T1000 (cell line): ENCODE measurements around the gene PIK3CB.
"Not testable (repeated sequence)": the region's sequence is repeated elsewhere in the genome, so short reads cannot be mapped to it uniquely, and the experiment has no call there.

Experiments
- DNase-seq: peaks from one replicate; lab custom pipeline; 2025; ENCODE audit warnings: mixed read lengths; lab: John Stamatoyannopoulos, UW

Gene PIK3CB

DNA sequence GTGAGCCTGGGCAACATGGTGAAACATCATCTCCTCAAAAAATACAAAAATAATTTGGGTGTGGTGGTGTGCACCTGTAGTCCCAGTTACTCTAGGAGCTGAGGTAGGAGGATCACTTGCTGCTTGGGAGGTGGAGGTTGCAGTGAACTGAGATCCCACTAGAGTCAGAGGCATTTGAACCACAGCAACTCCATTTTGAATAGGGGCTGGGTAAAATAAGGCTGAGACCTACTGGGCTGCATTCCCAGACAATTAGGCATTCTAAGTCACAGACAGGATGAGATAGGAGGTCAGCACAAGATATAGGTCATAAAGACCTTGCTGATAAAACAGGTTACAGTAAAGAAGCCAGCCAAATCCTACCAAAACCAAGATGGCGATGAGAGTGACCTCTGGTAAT is 12.1 kb upstream of the PIK3CB start:
- DNase-seq: not testable (repeated sequence)

DNA sequence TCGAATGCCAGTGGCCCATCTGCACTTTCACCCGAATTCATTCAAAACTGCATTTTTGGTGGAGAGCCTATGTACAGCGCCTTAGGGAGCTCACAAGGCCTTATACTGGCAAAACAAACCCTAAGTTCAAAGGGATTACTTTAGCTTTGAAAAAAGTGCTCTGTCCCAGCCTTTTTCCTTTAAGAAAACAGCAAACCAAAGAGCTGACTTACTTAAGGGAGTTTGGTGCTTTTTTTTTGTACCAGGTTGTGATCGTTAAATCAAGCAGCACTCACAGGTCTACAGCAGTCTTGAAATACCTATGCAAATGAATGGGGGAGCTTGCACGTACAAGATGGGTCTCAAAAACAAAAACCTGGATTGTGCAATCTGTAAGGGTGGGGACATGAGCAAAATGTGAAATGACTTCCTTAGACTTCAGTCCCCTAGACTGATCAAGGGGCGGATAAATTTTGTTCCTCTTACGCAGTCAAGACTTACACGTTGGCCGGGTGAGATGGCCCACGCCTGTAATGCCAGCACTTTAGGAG is 11.6 kb upstream of the PIK3CB start:
- DNase-seq: no peak

DNA sequence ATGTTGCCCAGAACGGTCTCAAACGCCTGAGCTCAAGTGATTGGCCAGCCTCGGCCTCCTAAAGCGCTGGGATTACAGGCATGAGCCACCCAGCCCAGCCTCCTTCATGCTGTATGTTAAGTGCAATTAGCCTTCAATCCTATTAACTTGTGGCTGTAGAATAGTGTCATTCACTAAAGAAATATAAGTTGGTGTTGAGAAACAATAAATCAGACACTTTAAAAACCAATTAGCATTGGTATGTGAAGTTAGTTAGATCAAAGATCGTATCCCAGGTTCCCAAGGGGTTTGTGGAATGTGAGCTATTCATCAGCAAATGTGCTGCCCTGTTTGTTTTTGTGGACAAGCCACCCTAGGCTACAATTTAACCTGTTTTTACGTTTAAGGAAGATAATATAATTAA is 11.0 kb upstream of the PIK3CB start:
- no peak for DNase-seq

- no peak for DNase-seq
Observed at GRCh38 chr3:138845181-138845601, 10.5 kb upstream of the PIK3CB start.

- no peak for DNase-seq
Observed at GRCh38 chr3:138842483-138843188, 7.9 kb upstream of the PIK3CB start.

- DNase-seq: not testable (repeated sequence)
Observed at GRCh38 chr3:138838385-138838784, 3.7 kb upstream of the PIK3CB start.

- not testable (repeated sequence) for DNase-seq
Observed at GRCh38 chr3:138835846-138836245, 1.1 kb upstream of the PIK3CB start.

DNA sequence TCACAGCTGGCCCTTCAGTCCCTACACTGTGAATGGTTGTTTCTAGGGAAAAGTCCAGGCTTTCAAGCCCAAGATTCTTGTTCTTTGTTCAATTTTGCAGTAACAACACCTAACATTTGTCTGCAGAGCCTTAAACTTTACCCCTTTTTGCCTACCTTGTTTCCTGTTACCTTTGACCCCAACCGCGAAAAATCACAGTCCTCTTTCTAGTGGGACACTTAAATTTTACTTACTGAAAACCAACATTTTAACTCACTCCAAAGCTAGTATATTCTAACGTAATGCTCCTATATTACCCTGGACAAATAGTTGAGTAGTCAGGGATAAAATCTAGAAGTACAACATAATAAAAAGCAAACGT is 649 bp upstream of the PIK3CB start:
- no peak for DNase-seq

DNA sequence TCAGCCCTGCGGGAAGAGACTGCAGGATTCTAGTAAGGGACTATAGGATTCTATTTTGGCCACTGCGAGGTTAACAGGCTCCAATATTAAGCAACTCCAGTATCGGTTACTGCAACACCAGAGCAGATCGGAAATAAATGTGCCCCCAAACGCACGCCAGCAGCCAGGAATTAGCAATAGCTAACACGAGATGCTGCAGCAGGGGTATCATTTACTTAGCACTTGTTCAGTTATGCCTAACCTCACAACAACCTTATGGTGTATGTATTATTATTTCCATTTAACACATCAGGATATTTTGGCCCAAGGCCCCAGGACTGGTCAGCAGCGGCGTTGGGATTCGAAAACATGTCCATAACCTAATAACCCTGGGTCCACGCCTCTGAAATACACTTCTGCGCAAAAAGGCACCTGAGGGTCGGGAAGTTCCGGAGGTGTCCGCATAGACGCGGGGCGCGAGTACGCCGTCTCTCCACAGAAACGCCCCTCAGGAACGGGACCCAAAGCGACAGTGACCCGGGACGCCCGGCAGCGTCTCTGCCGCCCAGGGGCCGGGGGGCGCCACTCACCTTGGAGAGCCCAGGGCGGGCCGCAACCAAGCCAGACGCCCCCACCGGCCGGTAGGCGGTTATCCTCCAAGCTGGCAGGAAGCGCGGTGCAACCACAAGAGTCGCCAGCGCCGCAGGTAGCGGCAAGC is 681 bp downstream of the PIK3CB start:
- DNase-seq: no peak

GRCh38 chr3:138832473-138833057 is 2.2 kb downstream of the PIK3CB start:
- not testable (repeated sequence) for DNase-seq

DNA sequence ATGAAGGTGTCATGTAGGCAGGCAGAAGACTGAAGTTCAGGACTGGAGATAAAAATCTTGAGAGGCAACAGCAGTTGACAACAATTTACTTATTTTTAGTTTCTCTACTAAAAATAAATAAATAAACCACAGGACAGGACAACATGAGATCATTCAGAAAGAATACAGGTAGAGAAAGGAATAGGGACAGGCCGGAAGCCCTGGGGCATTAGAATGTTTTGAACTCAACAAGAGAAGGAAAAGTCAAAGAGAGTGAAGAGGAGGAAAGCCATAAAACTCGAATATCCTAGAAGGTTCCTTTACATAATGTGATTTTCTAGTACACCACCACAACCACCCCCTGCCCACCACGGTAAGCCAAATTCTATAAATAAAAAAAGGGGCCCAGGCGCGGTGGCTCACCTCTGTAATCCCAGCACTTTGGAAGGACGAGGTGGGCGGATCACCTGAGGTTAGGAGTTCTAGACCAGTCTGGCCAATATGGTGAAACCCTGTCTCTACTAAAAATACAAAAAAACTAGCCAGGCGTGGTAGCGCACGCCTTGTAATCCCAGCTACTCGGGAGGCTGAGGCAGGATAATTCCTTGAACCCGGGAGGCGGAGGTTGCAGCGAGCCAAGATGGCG is 4.7 kb downstream of the PIK3CB start:
- no peak for DNase-seq

GRCh38 chr3:138829097-138829496 is 5.6 kb downstream of the PIK3CB start:
- no peak for DNase-seq

- no peak for DNase-seq
Observed at GRCh38 chr3:138827222-138827621, 7.5 kb downstream of the PIK3CB start.

DNA sequence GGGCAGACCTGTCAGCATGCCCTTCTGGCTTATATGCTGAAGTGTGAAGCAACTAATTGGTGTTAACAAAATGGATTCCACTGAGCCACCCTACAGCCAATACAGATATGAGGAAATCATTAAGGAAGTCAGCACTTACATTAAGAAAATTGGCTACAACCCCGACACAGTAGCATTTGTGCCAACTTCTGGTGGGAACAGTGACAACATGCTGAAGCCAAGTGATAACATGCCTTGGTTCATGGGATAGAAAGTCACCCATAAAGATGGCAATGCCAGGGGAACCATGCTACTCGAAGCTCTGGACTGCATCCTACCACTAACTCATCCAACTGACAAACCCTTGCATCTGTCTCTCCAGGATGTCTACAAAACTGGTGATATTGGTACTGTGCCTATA is 9.4 kb downstream of the PIK3CB start:
- no peak for DNase-seq

GRCh38 chr3:138824114-138824506 is 10.6 kb downstream of the PIK3CB start:
- DNase-seq: no peak

- DNase-seq: not testable (repeated sequence)
Observed at GRCh38 chr3:138820379-138820778, 14.3 kb downstream of the PIK3CB start.

DNA sequence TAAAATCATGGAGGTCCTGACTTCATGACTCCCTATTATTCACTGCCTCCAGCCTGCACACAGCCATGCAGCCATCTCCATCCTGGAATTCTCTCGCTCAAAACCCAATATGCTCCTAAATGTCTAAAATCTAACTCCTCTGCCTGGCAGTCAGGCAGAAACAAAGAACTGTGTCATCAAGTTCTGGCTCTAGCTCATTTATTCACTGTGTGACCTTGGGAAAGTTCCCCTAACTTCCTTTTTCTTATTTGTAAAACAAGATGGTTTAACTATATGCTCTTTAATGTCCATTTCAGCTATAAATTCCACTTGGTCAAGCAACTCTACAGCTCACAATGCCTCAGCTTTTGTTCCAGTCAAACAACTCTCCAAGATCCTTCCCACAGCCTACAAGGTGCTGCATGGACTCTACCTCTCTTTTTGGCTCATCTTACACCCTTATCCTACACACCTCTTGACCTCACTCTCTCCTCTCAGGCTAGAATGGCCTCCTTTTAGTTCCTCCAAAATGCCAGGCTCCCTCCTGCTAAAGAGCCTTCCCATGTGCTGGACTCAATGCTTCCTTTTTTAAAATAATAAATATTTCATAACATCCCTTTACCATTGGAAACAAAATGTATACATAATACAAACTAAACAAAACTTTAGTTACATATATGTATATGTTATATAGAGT is 16.4 kb downstream of the PIK3CB start:
- no peak for DNase-seq

DNA sequence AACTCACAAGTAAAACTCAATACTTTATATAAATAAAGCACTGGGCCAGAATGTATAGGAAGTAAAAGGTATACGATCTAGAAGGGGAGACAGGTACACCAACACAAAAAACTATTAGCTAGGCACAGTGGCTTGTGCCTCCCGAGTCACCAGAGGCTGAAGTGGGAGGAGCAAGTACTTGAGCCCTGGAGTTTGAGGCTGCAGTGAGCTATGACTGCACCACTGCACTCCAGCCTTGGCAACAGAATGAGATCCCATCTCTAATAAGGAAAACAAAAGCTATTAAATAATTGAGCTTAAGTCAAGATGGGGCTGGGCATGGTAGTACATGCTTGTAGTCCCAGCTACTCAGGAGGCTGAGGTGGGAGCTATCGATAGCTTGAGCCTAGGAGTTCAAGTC is 17.0 kb downstream of the PIK3CB start:
- DNase-seq: no peak

- no peak for DNase-seq
Observed at GRCh38 chr3:138812806-138813205, 21.9 kb downstream of the PIK3CB start.

DNA sequence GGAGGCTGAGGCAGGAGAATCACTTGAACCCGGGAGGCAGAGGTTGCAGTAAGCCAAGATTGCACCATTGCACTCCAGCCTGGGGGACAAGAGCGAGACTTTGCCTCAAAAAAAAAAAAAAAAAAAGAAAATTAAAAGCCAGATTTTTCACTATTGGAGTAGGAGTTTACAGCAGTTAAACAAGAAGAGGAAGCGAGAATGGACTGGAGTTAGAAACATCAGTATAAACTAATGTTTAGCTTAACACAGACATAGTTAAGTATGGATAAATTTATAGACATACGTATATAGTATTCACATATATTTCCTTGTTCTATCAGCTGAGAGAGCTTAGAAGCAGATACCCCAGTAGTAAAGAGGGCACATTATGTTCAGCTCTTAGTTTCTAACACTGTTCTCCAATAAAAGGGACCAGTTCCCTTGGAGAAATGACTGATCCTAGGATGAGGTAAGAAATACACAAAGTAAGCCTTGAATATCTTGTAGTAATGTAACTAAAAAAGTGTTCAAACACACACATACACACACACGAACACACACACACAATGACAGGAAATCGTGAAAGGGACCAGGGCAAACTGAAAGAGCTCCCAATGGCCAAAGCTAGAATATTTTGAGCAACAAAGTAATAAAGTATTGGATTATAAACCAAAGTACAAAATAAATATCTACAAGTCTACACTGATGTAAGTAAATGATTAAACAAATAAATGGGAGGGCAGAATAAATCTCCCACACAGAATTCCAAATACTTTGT is 25.1 kb downstream of the PIK3CB start:
- no peak for DNase-seq

GRCh38 chr3:138806376-138807080 is 28.2 kb downstream of the PIK3CB start:
- DNase-seq: no peak
